ENCODE data around the gene ACADSB.

ACADSB gene

DNA sequence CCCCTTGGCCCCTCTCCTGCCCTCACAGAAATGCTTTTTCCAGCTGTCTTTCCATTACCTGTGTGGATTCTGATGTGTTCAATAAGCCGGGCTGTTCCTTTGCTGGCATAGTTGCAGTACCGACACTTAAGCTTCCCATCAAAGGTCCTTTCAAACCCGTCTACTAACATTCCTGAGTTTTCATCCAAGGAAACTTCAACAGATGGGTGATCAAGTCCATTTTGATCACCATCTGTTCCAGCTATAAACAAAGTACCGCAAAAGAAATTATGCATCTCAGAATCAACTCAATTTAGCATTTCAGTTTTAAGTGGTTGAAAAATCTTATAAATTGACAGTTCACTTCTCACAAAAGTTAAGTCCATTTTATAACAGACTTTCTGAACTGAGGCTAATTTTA lies 12.9 kb upstream of the ACADSB start:
- Mint-ChIP-seq H3K9me3 (no peaks in the 10 kb centered on the region), H3K27me3 (no peaks in the 10 kb centered on the region), H3K27ac (no peak overlapping the region), H3K4me1 (peaks cover 26% of the 10 kb centered on the region), H3K4me3 (no peak overlapping the region)
- ATAC-seq (no peak), DNase-seq (no peak)

DNA sequence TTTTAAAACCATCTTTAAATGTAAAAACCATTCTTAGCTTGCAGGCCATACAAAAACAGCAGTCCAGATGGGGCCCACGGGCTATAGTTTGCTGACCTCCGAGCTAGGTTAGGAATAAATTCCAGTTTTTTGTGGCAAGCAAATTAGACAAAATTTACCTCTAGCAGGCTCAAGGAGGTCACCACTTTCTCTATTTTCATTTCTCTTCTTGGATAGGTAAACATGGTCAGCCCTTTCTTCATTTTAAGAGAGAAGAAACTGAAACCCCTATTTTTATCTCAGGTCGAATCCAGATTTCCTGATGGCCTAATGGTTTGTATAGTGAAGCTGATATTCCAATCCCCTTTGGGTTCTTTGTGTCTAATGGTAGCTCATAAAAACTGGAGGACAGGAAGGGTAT lies 10.9 kb upstream of the ACADSB start:
- no peaks in the 10 kb centered on the region for H3K27me3 Mint-ChIP-seq
- H3K9me3 Mint-ChIP-seq = no peaks in the 10 kb centered on the region
- DNase-seq = no peak
- H3K4me1 Mint-ChIP-seq = peaks cover 33% of the 10 kb centered on the region
- no peak overlapping the region for H3K4me3 Mint-ChIP-seq
- no peak overlapping the region for H3K27ac Mint-ChIP-seq
- ATAC-seq = no peak

DNA sequence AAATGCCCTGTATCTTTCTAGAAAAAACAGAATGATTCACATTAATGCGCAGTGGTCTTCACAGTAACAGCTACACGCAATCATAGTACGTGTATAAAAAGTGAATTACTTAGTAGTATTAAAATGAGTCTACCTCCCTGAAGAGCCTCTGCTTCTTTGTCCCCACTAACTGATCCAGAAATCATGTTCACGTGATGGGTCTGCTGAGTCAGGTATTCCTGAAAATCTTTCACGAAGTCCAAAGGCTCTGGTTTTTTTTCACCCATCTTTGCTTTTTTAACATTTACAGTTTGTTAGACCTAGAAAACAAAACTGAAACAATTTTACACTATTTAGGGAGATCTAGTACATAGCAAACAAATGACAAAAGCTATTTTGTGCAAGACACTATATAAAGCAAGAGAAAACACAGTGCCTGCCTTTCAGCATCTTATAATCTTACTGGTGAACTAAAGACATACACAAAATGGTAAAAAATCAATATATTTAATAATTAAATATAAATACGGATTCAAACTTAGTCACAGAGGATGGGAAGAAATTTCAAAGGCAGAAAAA lies 10.4 kb upstream of the ACADSB start:
- Mint-ChIP-seq H3K9me3 (no peaks in the 10 kb centered on the region), H3K4me1 (peaks cover 33% of the 10 kb centered on the region), H3K27ac (peak overlapping the region in 1 of 2 donors; percentile 47), H3K4me3 (no peak overlapping the region), H3K27me3 (no peaks in the 10 kb centered on the region)
- no peak for DNase-seq
- ATAC-seq = no peak

DNA sequence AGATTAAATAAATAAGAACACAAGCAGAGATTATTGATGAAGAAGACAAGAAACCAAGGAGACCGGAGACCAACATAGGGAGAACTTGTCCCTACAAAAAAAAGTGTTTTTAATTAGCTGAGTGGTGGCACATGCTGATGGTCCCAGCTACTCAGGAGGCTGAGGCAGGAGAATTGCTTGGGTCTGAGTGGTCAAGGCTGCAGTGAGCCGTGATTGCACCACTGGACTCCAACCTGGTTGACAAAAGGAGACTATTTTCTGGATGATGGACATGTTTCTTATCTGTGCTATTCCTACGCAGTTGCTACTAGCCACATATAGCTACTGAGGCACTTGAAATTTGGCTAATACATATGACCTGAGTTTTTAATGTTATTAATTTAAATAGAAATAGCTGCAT lies 9.9 kb upstream of the ACADSB start:
- no peaks in the 10 kb centered on the region for H3K9me3 Mint-ChIP-seq
- no peak for DNase-seq
- H3K27ac Mint-ChIP-seq = peak overlapping the region; percentile 5 to 47
- ATAC-seq = no peak
- no peaks in the 10 kb centered on the region for H3K27me3 Mint-ChIP-seq
- H3K4me3 Mint-ChIP-seq = no peak overlapping the region
- peaks cover 33% of the 10 kb centered on the region for H3K4me1 Mint-ChIP-seq

DNA sequence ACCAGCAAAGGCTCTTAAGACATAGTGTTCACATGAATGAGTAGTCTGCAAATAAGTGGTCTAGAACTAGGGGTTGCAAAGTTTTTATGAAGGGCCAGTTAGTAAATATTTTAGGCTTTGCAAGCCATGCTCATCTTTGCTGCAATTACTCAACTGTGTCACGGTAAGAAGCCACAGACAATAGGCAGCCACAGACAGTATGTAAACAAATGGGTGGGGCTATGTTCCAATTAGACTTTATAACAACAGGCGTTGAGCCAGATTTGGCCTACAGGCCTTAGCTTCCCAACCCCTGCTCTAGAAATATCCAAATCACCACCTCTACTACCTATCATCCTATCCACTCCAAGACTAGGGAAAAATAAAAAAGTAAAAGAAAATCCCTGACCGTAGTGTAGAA lies 9.5 kb upstream of the ACADSB start:
- no peak for ATAC-seq
- Mint-ChIP-seq H3K27ac (no peak overlapping the region), H3K4me1 (peaks cover 33% of the 10 kb centered on the region), H3K4me3 (no peak overlapping the region), H3K27me3 (no peaks in the 10 kb centered on the region), H3K9me3 (no peaks in the 10 kb centered on the region)
- no peak for DNase-seq

DNA sequence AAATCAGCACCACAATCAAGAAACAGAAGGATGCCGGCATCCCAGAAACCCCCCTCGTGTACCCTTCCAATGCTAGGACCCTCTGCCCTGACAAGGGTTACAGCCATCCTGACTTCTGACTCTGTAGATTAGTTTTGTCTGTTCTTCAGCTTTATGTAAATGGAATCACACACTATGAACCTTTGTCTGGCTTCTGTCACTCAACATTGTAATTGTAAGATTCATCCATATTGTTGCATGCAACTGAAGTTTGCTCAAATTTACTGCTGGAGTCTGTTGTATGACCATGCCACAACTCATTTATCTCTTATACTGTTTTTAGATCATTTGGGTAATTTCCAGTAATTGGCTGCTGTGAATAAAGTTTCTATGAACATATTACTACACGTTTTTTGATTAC lies 8.7 kb upstream of the ACADSB start:
- H3K4me3 Mint-ChIP-seq = no peak overlapping the region
- no peak for ATAC-seq

DNA sequence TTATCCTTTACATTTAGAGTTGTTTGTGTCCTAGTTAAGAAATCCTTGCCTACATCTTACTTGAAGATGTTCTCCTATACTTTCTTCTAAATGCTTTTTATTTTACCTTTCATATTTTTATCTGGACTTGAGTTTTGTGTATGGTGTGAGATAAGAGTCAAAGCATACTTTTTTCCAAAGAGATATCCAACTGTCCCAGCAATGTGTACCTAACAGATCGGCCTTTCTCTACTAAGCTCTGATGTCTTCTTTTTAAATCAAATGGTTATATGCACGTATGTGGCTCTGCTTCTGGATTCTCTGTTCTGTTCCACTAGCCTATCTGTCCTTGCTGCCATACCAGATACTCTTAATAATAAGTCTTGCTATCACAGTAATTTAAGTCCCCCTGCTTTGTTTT lies 7.4 kb upstream of the ACADSB start:
- Mint-ChIP-seq H3K27ac (peak overlapping the region in 1 of 2 donors; percentile 71), H3K9me3 (no peaks in the 10 kb centered on the region), H3K4me3 (no peak overlapping the region), H3K4me1 (peaks cover 39% of the 10 kb centered on the region), H3K27me3 (no peaks in the 10 kb centered on the region)
- ATAC-seq = no peak
- no peak for DNase-seq

More for the DNA sequence above, 8.7 kb upstream of the ACADSB start:
- peaks cover 33% of the 10 kb centered on the region for H3K4me1 Mint-ChIP-seq
- no peaks in the 10 kb centered on the region for H3K9me3 Mint-ChIP-seq
- no peak for DNase-seq
- H3K27ac Mint-ChIP-seq = no peak overlapping the region
- H3K27me3 Mint-ChIP-seq = no peaks in the 10 kb centered on the region

DNA sequence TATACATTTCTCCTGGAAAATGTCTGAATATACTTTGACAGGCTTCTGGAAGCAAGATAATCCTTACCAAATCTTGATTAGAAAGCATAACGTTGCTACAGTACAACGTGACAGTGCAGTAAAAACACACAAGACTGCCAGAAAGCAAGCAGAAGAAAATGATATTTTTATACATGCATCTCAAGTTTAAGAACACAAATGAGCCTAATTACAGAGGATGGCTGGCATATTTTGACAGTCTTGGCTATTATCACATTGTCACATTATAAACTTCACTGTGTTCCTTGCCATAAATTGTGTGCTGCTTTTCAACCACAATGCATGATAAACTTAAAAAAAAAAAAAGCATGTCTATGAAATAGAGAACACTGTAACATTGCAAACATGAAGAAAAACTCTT lies 4.5 kb upstream of the ACADSB start:
- Mint-ChIP-seq H3K4me1 (peaks cover 42% of the 10 kb centered on the region), H3K4me3 (no peak overlapping the region)

DNA sequence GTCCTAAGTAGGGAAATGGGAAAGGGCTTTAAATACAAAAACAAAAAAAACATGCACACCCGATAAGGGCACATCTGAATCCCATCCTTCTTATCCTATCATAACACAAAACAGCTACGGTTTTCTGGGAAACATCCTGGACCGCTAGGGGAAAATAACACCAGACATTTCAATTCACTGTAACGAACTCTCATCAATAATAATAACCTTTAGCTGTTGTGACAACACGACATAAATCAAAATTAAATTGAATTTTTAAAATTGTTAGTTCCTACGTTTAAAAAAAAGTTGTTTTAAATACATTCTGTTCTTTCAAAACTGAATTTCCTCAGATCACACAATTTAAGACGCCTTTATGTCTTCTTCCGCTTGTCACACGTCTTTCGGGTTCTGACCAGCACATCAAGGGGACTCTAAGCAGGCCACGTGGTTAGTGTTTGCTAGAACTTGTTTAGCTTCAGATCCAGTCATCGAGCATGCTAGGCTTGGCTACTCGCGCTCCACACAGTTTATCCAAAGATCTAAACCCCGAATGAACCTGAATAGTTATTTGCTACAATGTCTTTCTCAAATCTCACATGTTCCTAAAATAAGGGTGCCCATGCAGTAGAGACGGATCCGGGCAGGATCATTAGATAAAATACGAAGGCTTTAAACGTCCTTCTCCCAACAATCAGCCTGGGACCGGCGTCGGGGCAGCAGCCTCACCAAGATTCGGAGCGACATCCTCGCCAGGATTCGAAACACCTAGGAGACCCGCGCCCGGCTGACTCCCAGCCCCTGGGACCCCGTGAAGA lies 1.1 kb upstream of the ACADSB start:
- H3K4me1 Mint-ChIP-seq = peaks cover 37% of the 10 kb centered on the region
- ATAC-seq (peak; percentile 62), DNase-seq (peak; percentile 37 to 52)
- no peaks in the 10 kb centered on the region for H3K27me3 Mint-ChIP-seq
- no peaks in the 10 kb centered on the region for H3K9me3 Mint-ChIP-seq
- peak overlapping the region; percentile 98 to 100 for H3K27ac Mint-ChIP-seq
- H3K4me3 Mint-ChIP-seq = peak overlapping the region; percentile 96 to 99

More for the DNA sequence above, 4.5 kb upstream of the ACADSB start:
- no peaks in the 10 kb centered on the region for H3K27me3 Mint-ChIP-seq
- no peak for ATAC-seq
- H3K9me3 Mint-ChIP-seq = no peaks in the 10 kb centered on the region
- no peak for DNase-seq
- no peak overlapping the region for H3K27ac Mint-ChIP-seq

DNA sequence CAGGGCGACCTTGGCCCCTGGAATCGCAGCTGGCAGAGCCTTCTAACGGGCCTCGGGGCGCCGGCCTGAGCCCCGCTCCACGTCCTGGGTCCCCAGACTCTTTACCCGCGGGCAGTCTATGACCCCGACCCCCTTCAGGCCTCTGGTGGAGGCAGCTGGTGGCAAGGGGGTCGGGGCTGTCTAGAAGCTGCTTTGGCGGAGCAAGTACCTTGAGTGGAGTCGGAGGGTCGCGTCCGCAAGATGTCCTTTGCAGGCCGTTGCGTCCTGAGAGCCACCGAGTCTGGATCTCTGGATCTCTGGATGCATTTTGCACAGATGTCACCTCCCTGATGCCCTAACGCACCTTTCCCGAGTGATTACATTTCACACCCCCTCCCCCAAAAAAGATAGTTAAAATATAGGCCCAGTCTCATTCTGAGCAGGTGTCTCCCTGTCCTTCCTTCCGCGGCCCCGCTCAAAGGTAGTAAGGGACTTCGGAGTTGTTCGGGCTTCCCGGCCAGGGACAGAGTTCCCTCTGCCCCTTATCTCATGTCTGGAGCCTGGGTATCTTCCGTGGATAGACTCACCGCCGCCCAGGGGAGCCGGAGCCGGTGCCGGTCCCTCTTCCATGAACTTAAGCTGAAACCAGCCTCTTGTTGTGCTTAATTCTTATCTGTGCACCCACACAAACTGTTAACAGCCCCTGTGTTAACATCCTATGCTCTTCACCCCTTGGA lies 457 bp downstream of the ACADSB start:
- Mint-ChIP-seq H3K27ac (peak overlapping the region; percentile 94 to 100), H3K4me3 (peak overlapping the region; percentile 96 to 99), H3K27me3 (no peaks in the 10 kb centered on the region), H3K4me1 (peaks cover 37% of the 10 kb centered on the region), H3K9me3 (no peaks in the 10 kb centered on the region)
- ATAC-seq = peak; percentile 13
- no peak for DNase-seq

DNA sequence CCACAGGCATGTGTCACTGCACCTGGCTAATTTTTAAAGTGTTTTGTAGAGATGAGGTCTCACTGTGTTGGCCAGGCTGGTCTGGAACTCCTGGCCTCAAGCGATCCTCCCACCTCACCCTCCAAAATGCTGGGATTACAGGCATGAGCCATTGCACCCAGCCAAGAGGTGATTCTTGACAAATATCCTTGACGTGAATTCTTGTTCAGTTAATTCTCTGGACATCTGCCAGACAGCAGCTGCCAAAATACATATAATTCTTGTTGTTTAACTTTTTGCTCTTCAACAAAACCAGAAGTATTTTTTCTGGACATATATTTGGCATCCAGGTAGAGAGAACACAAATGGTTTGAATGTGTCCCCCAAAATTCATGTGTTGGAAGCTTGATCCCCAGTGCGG lies 3.2 kb downstream of the ACADSB start:
- Mint-ChIP-seq H3K9me3 (no peaks in the 10 kb centered on the region), H3K4me3 (no peak overlapping the region), H3K4me1 (peaks cover 21% of the 10 kb centered on the region), H3K27ac (no peak overlapping the region), H3K27me3 (no peaks in the 10 kb centered on the region)
- DNase-seq (no peak), ATAC-seq (no peak)

DNA sequence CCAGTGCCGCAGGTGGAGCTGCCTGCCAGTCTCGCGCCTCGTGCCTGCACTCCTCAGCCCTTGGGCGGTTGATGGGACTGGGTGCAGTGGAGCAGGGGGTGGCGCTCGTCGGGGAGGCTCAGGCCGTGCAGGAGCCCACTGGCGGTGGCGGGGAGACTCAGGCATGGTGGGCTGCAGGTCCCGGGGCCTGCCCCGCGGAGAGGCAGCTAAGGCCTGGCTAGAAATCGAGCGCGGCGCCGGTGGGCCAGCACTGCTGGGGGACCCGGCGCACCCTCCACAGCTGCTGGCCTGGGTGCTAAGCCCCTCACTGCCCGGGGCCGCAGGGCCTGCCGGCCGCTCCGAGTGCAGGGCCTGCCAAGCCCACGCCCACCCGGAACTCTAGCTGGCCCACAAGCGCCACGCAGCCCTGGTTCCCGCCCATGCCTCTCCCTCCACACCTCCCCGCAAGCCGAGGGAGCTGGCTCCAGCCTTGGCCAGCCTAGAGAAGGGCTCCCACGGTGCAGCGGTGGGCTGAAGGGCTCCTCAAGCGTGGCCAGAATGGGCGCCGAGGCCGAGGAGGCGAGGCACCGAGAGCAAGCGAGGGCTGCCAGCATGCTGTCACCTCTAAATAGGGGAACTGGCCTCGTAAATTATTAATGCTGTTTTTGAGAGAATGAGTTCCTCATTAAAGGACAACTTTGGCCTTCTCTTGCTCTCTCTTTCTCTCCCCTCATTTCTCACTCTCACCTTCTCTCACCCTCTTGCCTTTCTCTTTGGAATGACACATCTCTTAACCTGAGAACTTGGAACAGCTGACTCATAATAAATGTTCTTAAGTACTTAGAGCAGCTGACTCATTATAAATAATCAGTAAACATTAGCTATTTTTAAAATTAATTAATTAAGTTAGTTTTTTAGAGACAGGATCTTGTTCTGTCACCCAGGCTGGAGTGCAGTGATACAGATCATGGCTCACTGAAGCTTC lies 4.9 kb downstream of the ACADSB start:
- DNase-seq (no peak), ATAC-seq (no peak)
- H3K27ac Mint-ChIP-seq = no peak overlapping the region
- H3K9me3 Mint-ChIP-seq = peaks cover 0 to 6% of the 10 kb centered on the region in 2 donors
- H3K4me3 Mint-ChIP-seq = no peak overlapping the region
- H3K4me1 Mint-ChIP-seq = peaks cover 19% of the 10 kb centered on the region
- no peaks in the 10 kb centered on the region for H3K27me3 Mint-ChIP-seq

DNA sequence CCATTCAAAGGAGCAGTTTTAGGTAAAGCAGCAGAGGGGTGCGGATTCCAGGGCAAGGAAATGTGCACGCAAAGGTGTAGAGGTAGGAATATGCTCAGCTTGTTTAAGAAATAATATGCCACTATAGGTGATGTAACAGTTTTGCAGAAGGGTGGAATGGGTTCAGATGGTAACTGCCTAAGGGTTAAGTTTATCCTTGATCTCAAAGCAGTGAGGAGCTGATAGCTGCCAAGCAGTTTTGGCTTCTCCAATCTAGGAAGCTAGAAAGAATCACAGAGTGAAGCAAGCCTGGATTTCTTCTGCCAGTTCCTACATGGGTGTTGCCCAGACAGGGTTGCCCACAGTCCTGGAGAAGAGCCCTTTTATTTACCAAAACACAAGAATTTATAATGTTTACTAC lies 6.0 kb downstream of the ACADSB start:
- Mint-ChIP-seq H3K9me3 (peaks cover 0 to 6% of the 10 kb centered on the region in 2 donors), H3K4me3 (no peak overlapping the region), H3K27me3 (no peaks in the 10 kb centered on the region), H3K27ac (no peak overlapping the region), H3K4me1 (peaks cover 14% of the 10 kb centered on the region)
- DNase-seq (no peak), ATAC-seq (no peak)

DNA sequence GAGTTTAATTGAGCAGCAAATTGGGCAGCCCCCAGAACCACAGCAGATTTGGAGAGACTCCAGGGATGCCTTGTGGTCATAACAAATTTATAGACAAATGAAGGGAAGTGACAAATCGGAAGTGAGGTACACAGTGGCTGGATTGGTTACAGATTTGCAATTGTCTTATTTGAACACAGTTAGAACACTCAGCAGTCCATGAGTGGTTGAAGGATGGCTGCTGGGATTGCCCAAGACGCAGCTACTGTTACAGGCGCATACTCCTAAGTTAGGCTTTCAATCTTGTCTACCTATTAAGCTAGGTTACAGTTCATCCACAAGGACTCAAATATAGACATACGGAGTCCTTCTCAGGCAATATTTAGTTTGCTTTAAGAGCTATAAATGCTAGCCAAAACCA lies 7.4 kb downstream of the ACADSB start:
- Mint-ChIP-seq H3K27ac (no peak overlapping the region), H3K4me1 (peaks cover 1% of the 10 kb centered on the region), H3K27me3 (no peaks in the 10 kb centered on the region), H3K9me3 (peaks cover 0 to 6% of the 10 kb centered on the region in 2 donors), H3K4me3 (no peak overlapping the region)
- DNase-seq (no peak), ATAC-seq (no peak)

DNA sequence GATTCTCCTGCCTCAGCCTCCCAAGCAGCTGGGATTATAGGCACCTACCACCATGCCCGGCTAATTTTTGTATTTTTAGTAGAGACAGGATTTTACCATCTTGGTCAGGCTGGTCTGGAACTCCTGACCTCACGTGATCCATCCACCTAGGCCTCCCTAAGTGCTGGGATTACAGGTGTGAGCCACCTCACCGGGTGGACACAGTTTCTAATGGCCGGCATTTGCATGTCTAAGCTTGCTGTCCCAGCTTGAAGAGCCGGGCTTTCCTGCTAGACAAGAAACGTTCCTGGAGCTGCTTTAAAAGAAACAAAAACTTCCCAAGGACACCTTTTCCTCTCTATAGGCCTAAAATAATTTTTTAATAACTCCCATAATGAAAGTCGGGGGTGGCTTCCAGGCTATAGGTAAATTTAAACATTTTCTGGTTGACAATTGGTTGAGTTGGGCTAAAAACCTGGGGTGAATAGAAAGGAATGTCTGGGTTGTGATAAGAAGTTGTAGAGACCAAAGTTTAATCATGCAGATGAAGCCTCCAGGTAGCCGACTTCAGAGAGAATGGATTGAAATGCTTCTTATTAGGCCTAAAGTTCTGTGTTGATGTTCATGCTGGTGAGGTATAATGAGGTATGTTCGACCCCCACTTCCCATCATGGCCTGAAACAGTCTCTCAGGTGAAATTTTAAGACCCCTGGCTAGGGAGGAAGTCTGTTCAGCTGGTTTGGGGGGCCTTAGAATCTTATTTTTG lies 8.8 kb downstream of the ACADSB start:
- ATAC-seq (no peak), DNase-seq (no peak)
- Mint-ChIP-seq H3K27me3 (no peaks in the 10 kb centered on the region), H3K4me1 (peaks cover 6% of the 10 kb centered on the region), H3K27ac (no peak overlapping the region), H3K4me3 (no peak overlapping the region), H3K9me3 (peaks cover 0 to 6% of the 10 kb centered on the region in 2 donors)
